IgD-negative memory B cell (primary cell): Measurements from ENCODE around the gene GRK5. TPM values are rescaled to one million over a fixed set of nuclear protein-coding genes. Genes with fewer than 3 reads are reported as not detected.

Experiments
- H3K27ac Mint-ChIP-seq, 3 donors: one replicate each; pipeline ENCODE4 v1.8.0; 2020 to 2022; ENCODE audit warnings: mild to moderate bottlenecking in 3 of 3, mixed read lengths in 3 of 3, moderate library complexity in 1 of 3
- H3K27me3 Mint-ChIP-seq: one replicate; pipeline ENCODE4 v1.8.0; 2021; ENCODE audit warnings: mixed read lengths
- H3K36me3 Mint-ChIP-seq: one replicate; pipeline ENCODE4 v1.8.0; 2020; ENCODE audit warnings: mild to moderate bottlenecking, mixed read lengths
- H3K4me1 Mint-ChIP-seq, 3 donors: one replicate each; pipeline ENCODE4 v1.8.0; 2020 to 2022; ENCODE audit warnings: mixed read lengths in 3 of 3, mild to moderate bottlenecking in 1 of 3
- H3K4me3 Mint-ChIP-seq, 4 donors: one replicate each; pipeline ENCODE4 v1.8.0; 2020 to 2022; ENCODE audit warnings: mild to moderate bottlenecking in 4 of 4, mixed read lengths in 4 of 4, moderate library complexity in 3 of 4
- H3K9me3 Mint-ChIP-seq, 3 donors: one replicate each; pipeline ENCODE4 v1.8.0; 2020 to 2021; ENCODE audit warnings: mixed read lengths in 3 of 3, mild to moderate bottlenecking in 1 of 3
- polyA plus RNA-seq: library from polyadenylated mRNA; unstranded; fragments of 300-500 nt; fragmentation: Illumina TruSeq; gene quantifications from one replicate; pipeline ENCODE4 v1.2.3, GENCODE V29; 2021

Gene GRK5
- polyA plus RNA-seq, 1 donor from 2014 or later: 18.1 TPM

- H3K4me1 Mint-ChIP-seq: peaks cover 51 to 76% (median 71%) of the 10 kb centered on the region in 3 donors
- H3K9me3 Mint-ChIP-seq: no peaks in the 10 kb centered on the region
- peak overlapping the region; percentile 71 to 94 (median 83) for H3K4me3 Mint-ChIP-seq
- peaks cover 5% of the 10 kb centered on the region for H3K36me3 Mint-ChIP-seq
- H3K27me3 Mint-ChIP-seq: no peaks in the 10 kb centered on the region
- peak overlapping the region; percentile 93 to 100 (median 99) for H3K27ac Mint-ChIP-seq
Measured at GRCh38 chr10:119306986-119307392, 99.6 kb downstream of the GRK5 start.

- Mint-ChIP-seq H3K4me1 (peaks cover 52 to 78% (median 72%) of the 10 kb centered on the region in 3 donors), H3K27me3 (no peaks in the 10 kb centered on the region), H3K36me3 (peaks cover 10% of the 10 kb centered on the region), H3K27ac (peak overlapping the region in 2 of 3 donors; percentile 93 to 100), H3K4me3 (peak overlapping the region in 2 of 4 donors; percentile 33 to 72), H3K9me3 (no peaks in the 10 kb centered on the region)
Measured at GRCh38 chr10:119308089-119308488, 100.7 kb downstream of the GRK5 start.

GRCh38 chr10:119308551-119309422, 101.4 kb downstream of the GRK5 start:
- peaks cover 48 to 80% (median 72%) of the 10 kb centered on the region in 3 donors for H3K4me1 Mint-ChIP-seq
- H3K4me3 Mint-ChIP-seq: peak overlapping the region; percentile 51 to 88 (median 66)
- peaks cover 10% of the 10 kb centered on the region for H3K36me3 Mint-ChIP-seq
- no peaks in the 10 kb centered on the region for H3K27me3 Mint-ChIP-seq
- H3K27ac Mint-ChIP-seq: peak overlapping the region; percentile 71 to 100 (median 92)
- no peaks in the 10 kb centered on the region for H3K9me3 Mint-ChIP-seq

GRCh38 chr10:119309423-119309770, 102.0 kb downstream of the GRK5 start:
- peak overlapping the region; percentile 78 to 100 (median 92) for H3K27ac Mint-ChIP-seq
- H3K9me3 Mint-ChIP-seq: no peaks in the 10 kb centered on the region
- peaks cover 48 to 83% (median 67%) of the 10 kb centered on the region in 3 donors for H3K4me1 Mint-ChIP-seq
- peak overlapping the region; percentile 51 to 88 (median 66) for H3K4me3 Mint-ChIP-seq
- peaks cover 10% of the 10 kb centered on the region for H3K36me3 Mint-ChIP-seq
- no peaks in the 10 kb centered on the region for H3K27me3 Mint-ChIP-seq

- peaks cover 10% of the 10 kb centered on the region for H3K36me3 Mint-ChIP-seq
- peaks cover 50 to 81% (median 62%) of the 10 kb centered on the region in 3 donors for H3K4me1 Mint-ChIP-seq
- H3K4me3 Mint-ChIP-seq: peak overlapping the region in 2 of 4 donors; percentile 12 to 49
- no peaks in the 10 kb centered on the region for H3K27me3 Mint-ChIP-seq
- peak overlapping the region; percentile 49 to 100 (median 67) for H3K27ac Mint-ChIP-seq
- no peaks in the 10 kb centered on the region for H3K9me3 Mint-ChIP-seq
Measured at GRCh38 chr10:119310806-119311205, 103.4 kb downstream of the GRK5 start.

GRCh38 chr10:119312241-119312640, 104.9 kb downstream of the GRK5 start:
- H3K4me1 Mint-ChIP-seq: peaks cover 46 to 76% (median 51%) of the 10 kb centered on the region in 3 donors
- no peaks in the 10 kb centered on the region for H3K27me3 Mint-ChIP-seq
- H3K36me3 Mint-ChIP-seq: peaks cover 10% of the 10 kb centered on the region
- H3K4me3 Mint-ChIP-seq: peak overlapping the region in 2 of 4 donors; percentile 83 to 85
- peak overlapping the region in 2 of 3 donors; percentile 60 to 73 for H3K27ac Mint-ChIP-seq
- no peaks in the 10 kb centered on the region for H3K9me3 Mint-ChIP-seq

- Mint-ChIP-seq H3K4me3 (peak overlapping the region in 2 of 4 donors; percentile 24 to 86), H3K36me3 (peaks cover 10% of the 10 kb centered on the region), H3K27me3 (no peaks in the 10 kb centered on the region), H3K9me3 (no peaks in the 10 kb centered on the region), H3K4me1 (peaks cover 49 to 75% (median 52%) of the 10 kb centered on the region in 3 donors), H3K27ac (peak overlapping the region; percentile 60 to 85 (median 73))
Measured at GRCh38 chr10:119313024-119313423, 105.7 kb downstream of the GRK5 start.

- no peaks in the 10 kb centered on the region for H3K9me3 Mint-ChIP-seq
- peak overlapping the region in 3 of 4 donors; percentile 24 to 86 (median 67) for H3K4me3 Mint-ChIP-seq
- no peaks in the 10 kb centered on the region for H3K27me3 Mint-ChIP-seq
- H3K36me3 Mint-ChIP-seq: peaks cover 10% of the 10 kb centered on the region
- H3K27ac Mint-ChIP-seq: peak overlapping the region; percentile 31 to 85 (median 60)
- peaks cover 50 to 75% (median 51%) of the 10 kb centered on the region in 3 donors for H3K4me1 Mint-ChIP-seq
Measured at GRCh38 chr10:119313644-119314043, 106.3 kb downstream of the GRK5 start.

GRCh38 chr10:119314061-119314460, 106.7 kb downstream of the GRK5 start:
- H3K27ac Mint-ChIP-seq: peak overlapping the region; percentile 31 to 85 (median 60)
- H3K27me3 Mint-ChIP-seq: no peaks in the 10 kb centered on the region
- H3K4me3 Mint-ChIP-seq: peak overlapping the region in 3 of 4 donors; percentile 24 to 86 (median 67)
- H3K36me3 Mint-ChIP-seq: peaks cover 10% of the 10 kb centered on the region
- H3K9me3 Mint-ChIP-seq: no peaks in the 10 kb centered on the region
- H3K4me1 Mint-ChIP-seq: peaks cover 50 to 75% (median 51%) of the 10 kb centered on the region in 3 donors

GRCh38 chr10:119314486-119314885, 107.1 kb downstream of the GRK5 start:
- Mint-ChIP-seq H3K4me1 (peaks cover 45 to 74% (median 48%) of the 10 kb centered on the region in 3 donors), H3K36me3 (peaks cover 10% of the 10 kb centered on the region), H3K4me3 (peak overlapping the region in 1 of 4 donors; percentile 19)

GRCh38 chr10:119315128-119316001, 108.0 kb downstream of the GRK5 start:
- H3K4me1 Mint-ChIP-seq: peaks cover 45 to 78% (median 51%) of the 10 kb centered on the region in 3 donors

More at GRCh38 chr10:119314486-119314885, 107.1 kb downstream of the GRK5 start:
- peak overlapping the region in 2 of 3 donors; percentile 47 to 85 for H3K27ac Mint-ChIP-seq
- no peaks in the 10 kb centered on the region for H3K27me3 Mint-ChIP-seq
- H3K9me3 Mint-ChIP-seq: no peaks in the 10 kb centered on the region

GRCh38 chr10:119316002-119316358, 108.6 kb downstream of the GRK5 start:
- Mint-ChIP-seq H3K9me3 (peaks cover 0 to 2% (median 1%) of the 10 kb centered on the region in 3 donors), H3K27ac (peak overlapping the region in 1 of 3 donors; percentile 12), H3K4me3 (peak overlapping the region in 2 of 4 donors; percentile 12 to 22), H3K36me3 (peaks cover 10% of the 10 kb centered on the region), H3K4me1 (peaks cover 42 to 76% (median 48%) of the 10 kb centered on the region in 3 donors), H3K27me3 (no peaks in the 10 kb centered on the region)

More at GRCh38 chr10:119315128-119316001, 108.0 kb downstream of the GRK5 start:
- Mint-ChIP-seq H3K27ac (peak overlapping the region; percentile 12 to 85 (median 47)), H3K4me3 (peak overlapping the region in 3 of 4 donors; percentile 22 to 69 (median 55)), H3K27me3 (no peaks in the 10 kb centered on the region), H3K36me3 (peaks cover 10% of the 10 kb centered on the region), H3K9me3 (peaks cover 0 to under 1% (median 0%) of the 10 kb centered on the region in 3 donors)

- H3K4me1 Mint-ChIP-seq: peaks cover 46 to 76% (median 49%) of the 10 kb centered on the region in 3 donors
Measured at GRCh38 chr10:119316729-119317097, 109.3 kb downstream of the GRK5 start.

GRCh38 chr10:119318411-119319160, 111.2 kb downstream of the GRK5 start:
- Mint-ChIP-seq H3K27me3 (no peaks in the 10 kb centered on the region), H3K9me3 (peaks cover 0 to 3% (median 2%) of the 10 kb centered on the region in 3 donors), H3K4me3 (no peak overlapping the region), H3K4me1 (peaks cover 36 to 68% (median 50%) of the 10 kb centered on the region in 3 donors), H3K27ac (no peak overlapping the region), H3K36me3 (peaks cover 6% of the 10 kb centered on the region)

More at GRCh38 chr10:119316729-119317097, 109.3 kb downstream of the GRK5 start:
- no peak overlapping the region for H3K4me3 Mint-ChIP-seq
- no peak overlapping the region for H3K27ac Mint-ChIP-seq
- peaks cover 11% of the 10 kb centered on the region for H3K36me3 Mint-ChIP-seq
- peaks cover 0 to 3% (median 2%) of the 10 kb centered on the region in 3 donors for H3K9me3 Mint-ChIP-seq
- no peaks in the 10 kb centered on the region for H3K27me3 Mint-ChIP-seq
